ENCODE measurements around the gene KLRD1.

The KLRD1 gene

GRCh38 chr12:10341892-10342509 lies 34.3 kb downstream of the KLRD1 start:
- TF ChIP-seq TCF12 (IDR thresholded peaks at IDR 0.05; ENCODE audit: low read depth) (no peak), ZBTB7A (IDR thresholded peaks at IDR 0.05; ENCODE audit: low read depth) (no peak), TEAD4 (IDR thresholded peaks at IDR 0.05) (no peak), EGR1 (IDR thresholded peaks at IDR 0.05) (no peak), TAF1 (IDR thresholded peaks at IDR 0.05; ENCODE audit: low read depth) (no peak), NFIC (IDR thresholded peaks at IDR 0.05) (no peak), FOXM1 (IDR thresholded peaks at IDR 0.05; ENCODE audit: borderline replicate concordance, low read depth) (no peak), EP300 (IDR thresholded peaks at IDR 0.05; ENCODE audit: borderline replicate concordance) (no peak), CREB1 (IDR thresholded peaks at IDR 0.05; ENCODE audit: low read depth) (no peak), YY1 (IDR thresholded peaks at IDR 0.05; ENCODE audit: low read depth) (no peak), MAX (IDR thresholded peaks at IDR 0.05) (no peak)

- no peak for TF ChIP-seq NFIC (IDR thresholded peaks at IDR 0.05)
- TF ChIP-seq ZBTB7A (IDR thresholded peaks at IDR 0.05; ENCODE audit: low read depth), result no peak
- no peak for TF ChIP-seq USF1 (IDR thresholded peaks at IDR 0.05)
- TF ChIP-seq YY1 (IDR thresholded peaks at IDR 0.05; ENCODE audit: low read depth), result no peak
- TF ChIP-seq EP300 (IDR thresholded peaks at IDR 0.05; ENCODE audit: borderline replicate concordance), result no peak
- no peak for TF ChIP-seq TAF1 (IDR thresholded peaks at IDR 0.05; ENCODE audit: low read depth)
- no peak for TF ChIP-seq TEAD4 (IDR thresholded peaks at IDR 0.05)
- TF ChIP-seq REST (IDR thresholded peaks at IDR 0.05; ENCODE audit: low read depth), result no peak
- no peak for TF ChIP-seq EGR1 (IDR thresholded peaks at IDR 0.05)
- TF ChIP-seq MAX (IDR thresholded peaks at IDR 0.05), result no peak
- TF ChIP-seq CREB1 (IDR thresholded peaks at IDR 0.05; ENCODE audit: low read depth), result no peak
- no peak for TF ChIP-seq FOXM1 (IDR thresholded peaks at IDR 0.05; ENCODE audit: borderline replicate concordance, low read depth)
- TF ChIP-seq CEBPB (IDR thresholded peaks at IDR 0.05), result no peak
- no peak for TF ChIP-seq TCF12 (IDR thresholded peaks at IDR 0.05; ENCODE audit: low read depth)
These were observed 46.4 kb downstream of the KLRD1 start for GRCh38 chr12:10354071-10354470.

GRCh38 chr12:10354502-10354901 lies 46.8 kb downstream of the KLRD1 start:
- TF ChIP-seq TAF1 (IDR thresholded peaks at IDR 0.05; ENCODE audit: low read depth) (no peak), NFIC (IDR thresholded peaks at IDR 0.05) (peak; percentile 75)

GRCh38 chr12:10358131-10358530 lies 50.5 kb downstream of the KLRD1 start:
- TF ChIP-seq REST (IDR thresholded peaks at IDR 0.05; ENCODE audit: low read depth) (no peak), MAX (IDR thresholded peaks at IDR 0.05) (no peak), CEBPB (IDR thresholded peaks at IDR 0.05) (no peak), USF1 (IDR thresholded peaks at IDR 0.05) (no peak)

- TF ChIP-seq CEBPB (IDR thresholded peaks at IDR 0.05) (no peak), USF1 (IDR thresholded peaks at IDR 0.05) (no peak), RAD21 (IDR thresholded peaks at IDR 0.05; ENCODE audit: low read depth) (no peak), ZBTB7A (IDR thresholded peaks at IDR 0.05; ENCODE audit: low read depth) (no peak)
These were observed 51.3 kb downstream of the KLRD1 start for GRCh38 chr12:10358969-10359368.

GRCh38 chr12:10361084-10361483 lies 53.4 kb downstream of the KLRD1 start:
- TF ChIP-seq CEBPB (IDR thresholded peaks at IDR 0.05) (no peak), REST (IDR thresholded peaks at IDR 0.05; ENCODE audit: low read depth) (no peak), EGR1 (IDR thresholded peaks at IDR 0.05) (no peak), YY1 (IDR thresholded peaks at IDR 0.05; ENCODE audit: low read depth) (peak; percentile 76)

Data from Ishikawa (cell line).